Measurements from ENCODE around the gene MATN3. TPM values are rescaled to one million over a fixed set of nuclear protein-coding genes. Genes with fewer than 3 reads are reported as not detected.

Gene MATN3
- total and polyA plus RNA-seq, 2 of the 8 experiments (the other 6 are each of a cell fraction or from before 2014, with no cell fraction given), result 3.0 to 9.9 TPM

GRCh38 chr2:20027260-20027677 lies 14.8 kb upstream of the MATN3 start:
- H4K91ac ChIP-seq (replicated peaks; ENCODE audit: insufficient read length, low read length), result no peak overlapping the region
- no peak overlapping the region for H3K18ac ChIP-seq (ENCODE audit: extremely low read depth, low read length)
- peaks cover 0 to 2% of the 10 kb centered on the region in 2 experiments for H4K20me1 ChIP-seq (replicated peaks in 1 of 2; ENCODE audit: control insufficient read depth in 1 of 2, insufficient read depth in 2 of 2, low read length in 2 of 2)
- H4K8ac ChIP-seq (ENCODE audit: extremely low read depth, insufficient read depth, low read length), result no peak overlapping the region
- no peak overlapping the region for H2BK5ac ChIP-seq (ENCODE audit: low read depth, low read length)
- no peak overlapping the region for H3K4me2 ChIP-seq (ENCODE audit: insufficient read depth in 1 of 2, low read depth in 2 of 2, low read length in 2 of 2)
- 70% methylated on average over 4 of the region's 4 CpGs; no CpG with 5 or more reads in 1 of the 2 experiments for WGBS, 2 experiments (ENCODE audit: extremely low coverage in 1 of 2, insufficient coverage in 1 of 2, insufficient read length in 1 of 2, insufficient replicate concordance in 2 of 2, low coverage in 1 of 2, low lambda C conversion rate in 2 of 2, missing lambda C conversion rate in 1 of 2)
- H3K4me3 ChIP-seq (ENCODE audit: extremely low read depth in 1 of 4, insufficient read depth in 2 of 4, low read depth in 3 of 4, low read length in 4 of 4), result no peak overlapping the region
- H3K36me3 ChIP-seq (ENCODE audit: control insufficient read depth in 2 of 4, insufficient read depth in 4 of 4, low read length in 3 of 4), result peaks cover 0 to 24% (median 8%) of the 10 kb centered on the region in 4 experiments; a peak in 5 of 8 replicates
- H3K79me2 ChIP-seq (ENCODE audit: control insufficient read depth in 1 of 2, insufficient read depth in 2 of 2, low read length in 2 of 2), result no peaks in the 10 kb centered on the region
- no peaks in the 10 kb centered on the region for H3K4me1 ChIP-seq (replicated peaks in 1 of 4; ENCODE audit: control insufficient read depth in 3 of 4, insufficient read depth in 4 of 4, low read length in 3 of 4)
- no peaks in the 10 kb centered on the region for H3K79me1 ChIP-seq (ENCODE audit: low read depth, low read length)
- no peak overlapping the region for H3K27ac ChIP-seq (ENCODE audit: low read depth, low read length)
- no peak for TF ChIP-seq NRF1 (IDR thresholded peaks at IDR 0.05; ENCODE audit: low read depth, low read length)
- FAIRE-seq (no peak), DNase-seq (ENCODE audit: low read depth in 1 of 2, low spot score in 2 of 2) (no peak)
- H3K27me3 ChIP-seq (replicated peaks in 1 of 4; ENCODE audit: control insufficient read depth in 3 of 4, extremely low read depth in 1 of 4, insufficient read depth in 3 of 4, low read length in 3 of 4), result no peaks in the 10 kb centered on the region
- H3K4ac ChIP-seq (replicated peaks; ENCODE audit: insufficient read length, low read depth, low read length), result no peak overlapping the region
- no peak overlapping the region for H3K56ac ChIP-seq (replicated peaks; ENCODE audit: insufficient read length, low read depth, low read length)
- no peak overlapping the region for H2BK15ac ChIP-seq (ENCODE audit: low read length)
- H2BK12ac ChIP-seq (ENCODE audit: low read depth, low read length), result no peak overlapping the region
- no peak overlapping the region for H2BK20ac ChIP-seq (ENCODE audit: low read length)
- H3K23me2 ChIP-seq (ENCODE audit: low read depth, low read length), result no peaks in the 10 kb centered on the region
- no peak overlapping the region for H3K14ac ChIP-seq (ENCODE audit: insufficient read length)
- H3K23ac ChIP-seq (ENCODE audit: insufficient read length), result no peak overlapping the region
- no peak overlapping the region for H2AFZ ChIP-seq (ENCODE audit: low read length)
- H2BK120ac ChIP-seq (replicated peaks; ENCODE audit: low read depth, low read length), result no peak overlapping the region
- CTCF ChIA-PET (ENCODE audit: partially characterized antibody), result interaction anchor here (1.6 to 5.6 kb wide), 2 partner anchors 10 to 12 kb away, joined by 4 to 51 read pairs; no protein-coding TSS in a partner anchor
- no peak overlapping the region for H4K5ac ChIP-seq (ENCODE audit: insufficient read length, low read depth, low read length)
- H3K9me3 ChIP-seq (ENCODE audit: insufficient read depth in 2 of 2, low read depth in 1 of 2, low read length in 1 of 2), result peaks cover 0 to 3% of the 10 kb centered on the region in 2 experiments; a peak in 1 of 4 replicates
- no peak overlapping the region for H2AK5ac ChIP-seq (ENCODE audit: low read depth, low read length)
- POLR2A ChIA-PET (ENCODE audit: partially characterized antibody), result interaction anchor here (1.3 to 2.8 kb wide), 4 partner anchors 10 to 16 kb away, joined by 3 to 7 read pairs (median 4); no protein-coding TSS in a partner anchor
- no peak overlapping the region for H3K9ac ChIP-seq (replicated peaks in 1 of 4; ENCODE audit: extremely low read depth in 1 of 4, low read depth in 3 of 4, low read length in 3 of 4)

All from H1 (cell line).